AG10803 (cell line): ENCODE results near the gene FOXO6.

Experiments used
- DNase-seq: peaks from one replicate; pipeline ENCODE4 v3.0.0; 2010; ENCODE audit warnings: low read depth
- H3K4me3 ChIP-seq: 2 replicates; pipeline ENCODE4 v1.5.1; 2011; ENCODE audit warnings: mild to moderate bottlenecking, low read length, control low read depth
- CTCF ChIP-seq: conservative IDR thresholded peaks from 2 replicates; pipeline ENCODE4 v1.5.1; 2011; ENCODE audit warnings: mild to moderate bottlenecking, low read length, control low read depth, inconsistent platforms

The FOXO6 gene

GRCh38 chr1:41322835-41323234 is 38.4 kb upstream of the FOXO6 start:
- no peak overlapping the region for H3K4me3 ChIP-seq
- peak; percentile 37 for TF ChIP-seq CTCF
- DNase-seq, result peak; percentile 15

- no peak for TF ChIP-seq CTCF
- no peak overlapping the region for H3K4me3 ChIP-seq
- DNase-seq, result no peak
Measured at GRCh38 chr1:41323243-41323642, 38.0 kb upstream of the FOXO6 start.

- TF ChIP-seq CTCF, result no peak
- no peak overlapping the region for H3K4me3 ChIP-seq
- DNase-seq, result no peak
Measured at GRCh38 chr1:41325801-41326200, 35.4 kb upstream of the FOXO6 start.

- H3K4me3 ChIP-seq, result no peak overlapping the region
- no peak for TF ChIP-seq CTCF
- no peak for DNase-seq
Measured at GRCh38 chr1:41327383-41327999, 33.7 kb upstream of the FOXO6 start.

GRCh38 chr1:41328001-41328615 is 33.1 kb upstream of the FOXO6 start:
- TF ChIP-seq CTCF, result no peak
- no peak for DNase-seq
- H3K4me3 ChIP-seq, result no peak overlapping the region

- no peak for DNase-seq
- H3K4me3 ChIP-seq, result no peak overlapping the region
- TF ChIP-seq CTCF, result no peak
Measured at GRCh38 chr1:41328780-41329640, 32.2 kb upstream of the FOXO6 start.
